Gastroesophageal sphincter (tissue), 3 donors: ENCODE data around the gene TMEM185B.

Experiments
- EP300 ChIP-seq: sonication (generic); formaldehyde crosslinking; IDR thresholded peaks from one replicate; pipeline ENCODE4 v1.6.1; 2017; ENCODE audit warnings: antibody characterized with exemption, mild to moderate bottlenecking
- POLR2A ChIP-seq, 2 donors: fragments of 450-650 bp; IDR thresholded peaks; one replicate each; pipeline ENCODE4 v1.6.1; 2017; ENCODE audit warnings: antibody characterized with exemption in 2 of 2, mild to moderate bottlenecking in 2 of 2, moderate library complexity in 1 of 2
- TF ChIP-seq, protein P1 (sequence below), 4 experiments: fragments of 200-600 bp in 2 of 4; fragments of 450-650 bp in 2 of 4; sonication (generic) in 1 of 4; IDR thresholded peaks; one replicate each; pipeline ENCODE4 v1.5.1; 2017 to 2019; ENCODE audit warnings: antibody characterized with exemption in 4 of 4, mild to moderate bottlenecking in 2 of 4, moderate library complexity in 2 of 4

GRCh38 chr2:120189189-120189588 is 34.0 kb downstream of the TMEM185B start:
- no peak for TF ChIP-seq POLR2A (IDR thresholded peaks at IDR 0.05)
- TF ChIP-seq, protein P1, sequence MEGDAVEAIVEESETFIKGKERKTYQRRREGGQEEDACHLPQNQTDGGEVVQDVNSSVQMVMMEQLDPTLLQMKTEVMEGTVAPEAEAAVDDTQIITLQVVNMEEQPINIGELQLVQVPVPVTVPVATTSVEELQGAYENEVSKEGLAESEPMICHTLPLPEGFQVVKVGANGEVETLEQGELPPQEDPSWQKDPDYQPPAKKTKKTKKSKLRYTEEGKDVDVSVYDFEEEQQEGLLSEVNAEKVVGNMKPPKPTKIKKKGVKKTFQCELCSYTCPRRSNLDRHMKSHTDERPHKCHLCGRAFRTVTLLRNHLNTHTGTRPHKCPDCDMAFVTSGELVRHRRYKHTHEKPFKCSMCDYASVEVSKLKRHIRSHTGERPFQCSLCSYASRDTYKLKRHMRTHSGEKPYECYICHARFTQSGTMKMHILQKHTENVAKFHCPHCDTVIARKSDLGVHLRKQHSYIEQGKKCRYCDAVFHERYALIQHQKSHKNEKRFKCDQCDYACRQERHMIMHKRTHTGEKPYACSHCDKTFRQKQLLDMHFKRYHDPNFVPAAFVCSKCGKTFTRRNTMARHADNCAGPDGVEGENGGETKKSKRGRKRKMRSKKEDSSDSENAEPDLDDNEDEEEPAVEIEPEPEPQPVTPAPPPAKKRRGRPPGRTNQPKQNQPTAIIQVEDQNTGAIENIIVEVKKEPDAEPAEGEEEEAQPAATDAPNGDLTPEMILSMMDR (IDR thresholded peaks at IDR 0.05) = no peak
- TF ChIP-seq EP300 = no peak
